Activated CD8-positive, alpha-beta memory T cell treated with anti-CD3 and anti-CD28 coated beads, Interleukin-2, amount 50 U/mL, for 4 hours (primary cell): ENCODE measurements around the gene PHTF2.
"Not testable (repeated sequence)": the region's sequence is repeated elsewhere in the genome, so short reads cannot be mapped to it uniquely, and the experiment has no call there.

Experiments
- DNase-seq: peaks from one replicate; pipeline ENCODE4 v3.0.0-alpha.2; 2020

Gene PHTF2

DNA sequence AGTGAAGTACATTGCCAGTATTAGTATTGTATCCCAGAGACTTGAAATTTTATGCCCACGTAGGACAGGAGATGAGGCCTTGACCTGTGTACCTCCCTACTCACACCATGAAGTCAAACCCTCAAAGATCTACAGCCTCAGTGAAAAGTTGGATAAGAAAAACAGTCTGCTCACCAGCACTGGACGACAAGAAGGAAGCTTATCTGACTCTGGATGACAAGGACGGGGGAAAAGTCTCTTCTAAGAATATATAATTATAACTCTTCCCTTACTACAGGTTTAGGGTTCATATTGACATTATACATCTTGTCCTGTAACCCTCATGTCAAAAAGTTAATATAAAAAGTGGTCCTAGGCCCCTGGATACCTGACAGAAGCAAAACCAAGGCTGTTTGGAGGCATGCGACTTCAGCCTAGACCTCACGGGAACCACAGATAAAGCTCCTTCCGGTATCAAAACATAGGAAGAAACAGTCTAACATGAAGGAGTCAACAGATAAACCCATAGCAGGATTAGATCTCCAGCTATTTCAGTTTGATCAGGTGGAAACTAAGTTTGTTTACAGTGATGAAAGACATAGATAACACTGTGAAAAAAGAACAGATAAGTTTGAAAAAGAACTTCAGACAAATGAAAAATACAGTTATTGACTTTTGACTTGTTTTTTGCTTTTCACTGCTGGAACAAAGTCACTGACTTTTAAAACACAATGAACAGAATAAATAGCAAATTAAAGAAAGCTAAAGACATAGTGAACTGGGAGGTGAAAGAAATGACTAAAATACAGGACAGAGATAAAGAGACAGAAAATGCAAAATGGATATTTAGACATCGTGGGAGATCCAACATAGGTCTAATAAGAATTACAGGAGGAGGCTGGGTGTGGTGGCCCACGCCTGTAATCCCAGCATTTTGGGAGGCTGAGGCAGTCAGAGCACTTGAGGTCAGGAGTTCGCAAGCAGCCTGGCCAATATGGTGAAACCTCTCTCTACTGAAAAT lies 145.9 kb downstream of the PHTF2 start:
- no peak for DNase-seq

GRCh38 chr7:77950548-77950947 lies 152.0 kb downstream of the PHTF2 start:
- DNase-seq: no peak

- no peak for DNase-seq
These were observed 156.4 kb downstream of the PHTF2 start for GRCh38 chr7:77954773-77955555.

DNA sequence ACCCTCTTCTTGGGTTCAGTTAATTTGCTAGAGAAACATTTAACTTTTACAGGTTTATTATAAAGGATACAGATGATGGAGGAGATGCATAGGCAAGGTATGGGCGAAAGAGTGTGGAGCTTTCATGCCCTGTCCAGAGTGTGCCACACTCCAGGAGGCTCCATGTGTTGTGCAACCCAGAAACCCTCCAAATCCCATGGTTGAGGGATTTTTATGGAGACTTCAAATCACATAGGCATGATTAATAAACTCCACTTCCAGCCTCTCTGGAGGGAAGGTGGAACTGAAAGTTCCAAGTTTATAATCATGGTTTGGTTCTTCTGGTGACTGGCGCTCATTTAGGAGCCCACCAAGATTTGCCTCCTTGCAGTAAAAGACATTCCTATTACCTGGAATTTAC lies 159.9 kb downstream of the PHTF2 start:
- DNase-seq: no peak

GRCh38 chr7:77959080-77959479 lies 160.5 kb downstream of the PHTF2 start:
- DNase-seq: no peak

GRCh38 chr7:77960336-77960735 lies 161.8 kb downstream of the PHTF2 start:
- no peak for DNase-seq

DNA sequence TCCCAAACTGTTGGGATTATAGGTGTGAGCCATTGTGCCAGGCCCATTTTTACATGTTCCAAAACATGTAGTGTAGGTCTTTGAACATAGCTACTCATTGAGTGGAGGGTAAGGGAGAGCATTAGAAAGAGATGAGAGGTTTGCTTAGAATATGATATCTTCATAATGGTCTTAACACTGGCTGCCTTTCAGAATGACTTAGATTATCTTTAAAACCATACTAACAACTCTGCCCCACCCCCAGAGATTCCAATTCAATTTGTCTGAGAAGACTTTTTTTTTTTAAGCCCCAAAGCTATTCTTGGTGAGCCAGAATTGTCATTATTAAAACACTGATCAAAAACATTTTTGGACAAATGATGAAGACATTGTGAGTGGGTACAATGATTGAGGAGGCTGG lies 168.9 kb downstream of the PHTF2 start:
- no peak for DNase-seq

DNA sequence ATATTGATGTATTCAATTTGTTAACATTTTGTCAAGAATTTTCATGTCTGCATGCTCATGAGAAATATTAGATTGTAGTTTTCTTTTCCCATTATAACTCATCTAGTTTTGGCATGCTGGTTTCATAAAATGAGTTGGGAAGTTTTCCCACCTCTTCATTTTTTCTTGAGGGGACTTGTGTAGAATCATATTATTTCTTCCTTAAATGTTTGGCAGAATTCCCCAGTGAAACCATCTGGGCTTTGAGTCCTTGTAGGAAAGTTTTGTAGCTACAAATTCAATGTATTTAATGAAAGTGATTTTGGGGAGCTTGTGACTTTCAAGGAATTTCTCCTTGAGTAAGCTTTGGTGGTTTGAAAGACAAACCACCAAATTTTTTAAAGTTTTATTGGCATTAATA lies 173.2 kb downstream of the PHTF2 start:
- DNase-seq: no peak

- DNase-seq: no peak
These were observed 177.3 kb downstream of the PHTF2 start for GRCh38 chr7:77975672-77976480.

- no peak for DNase-seq
These were observed 180.6 kb downstream of the PHTF2 start for GRCh38 chr7:77979219-77979618.

DNA sequence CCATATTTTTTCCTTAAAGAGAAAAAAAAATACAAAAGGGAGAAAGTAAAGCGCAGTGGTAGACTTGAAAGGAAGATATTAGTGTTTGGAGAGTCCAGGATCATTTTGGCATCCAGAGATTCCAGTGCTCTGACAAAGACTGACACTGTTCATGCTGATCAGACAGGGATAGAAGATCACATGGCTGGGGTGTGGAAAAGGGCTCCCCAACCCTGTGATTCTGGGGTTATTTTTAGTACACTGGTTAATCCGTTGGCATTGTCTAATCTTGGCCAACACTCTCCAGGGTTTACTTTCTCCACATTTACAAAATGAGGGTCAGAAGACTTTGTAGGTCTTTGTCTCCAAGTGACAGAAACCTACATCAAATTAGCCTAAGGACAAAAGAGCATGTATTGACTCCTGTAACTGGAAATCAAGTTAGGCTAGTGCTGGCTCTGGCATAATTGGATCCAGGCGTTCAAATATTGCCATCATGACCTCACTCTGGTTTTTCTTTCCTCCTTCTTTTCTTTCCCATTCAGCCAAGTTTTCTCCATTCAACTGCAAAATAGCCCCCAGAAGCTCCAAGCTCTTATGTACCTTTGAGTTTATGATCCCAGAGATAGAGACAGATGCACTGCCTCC lies 181.6 kb downstream of the PHTF2 start:
- no peak for DNase-seq

DNA sequence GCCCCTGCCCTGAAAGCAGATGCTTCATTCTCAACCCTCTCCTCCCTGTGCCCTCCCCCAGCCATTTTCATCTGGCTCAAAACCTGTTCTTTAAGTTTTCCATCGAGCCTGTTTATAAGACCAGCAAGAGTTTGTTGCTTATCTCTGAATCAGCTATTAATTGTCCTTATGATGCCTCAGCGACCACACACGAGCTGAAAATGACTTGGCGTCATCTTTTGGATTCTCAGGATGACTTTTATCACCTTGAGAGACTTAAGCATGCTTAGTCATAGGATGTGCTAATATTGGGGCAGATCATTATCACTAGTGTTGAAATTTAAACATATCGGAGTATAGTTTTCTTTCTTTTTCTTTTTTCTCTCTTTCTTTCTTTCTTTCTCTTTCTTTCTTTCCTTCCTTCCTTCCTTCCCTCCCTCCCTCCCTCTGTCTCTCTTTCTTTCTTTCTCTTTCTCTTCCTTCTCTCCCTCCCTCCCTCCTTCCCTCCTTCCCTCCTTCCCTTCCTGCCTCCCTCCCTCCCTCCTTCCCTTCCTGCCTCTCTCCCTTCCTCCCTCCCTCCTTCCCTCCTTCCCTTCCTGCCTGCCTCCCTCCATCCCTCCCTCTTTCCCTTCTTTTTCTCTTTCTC lies 184.5 kb downstream of the PHTF2 start:
- DNase-seq: no peak

DNA sequence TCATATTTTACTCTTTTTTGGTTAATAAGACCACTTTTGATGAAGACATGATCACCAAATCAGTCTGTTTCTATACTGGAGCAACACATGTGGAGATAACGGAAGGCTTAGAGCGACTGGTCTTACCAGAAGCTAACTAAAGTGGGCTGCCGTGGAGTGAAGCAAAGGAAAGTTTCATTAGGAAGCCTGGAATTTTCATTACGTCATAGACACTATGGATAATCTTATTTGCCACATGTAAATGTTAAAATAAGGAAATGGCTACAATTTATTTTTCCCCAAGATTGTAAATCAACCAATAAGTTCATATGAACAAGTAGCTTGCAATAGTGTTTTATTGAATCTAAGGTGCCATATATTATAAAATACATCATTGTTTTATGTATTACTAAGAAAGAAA lies 185.4 kb downstream of the PHTF2 start:
- no peak for DNase-seq

DNA sequence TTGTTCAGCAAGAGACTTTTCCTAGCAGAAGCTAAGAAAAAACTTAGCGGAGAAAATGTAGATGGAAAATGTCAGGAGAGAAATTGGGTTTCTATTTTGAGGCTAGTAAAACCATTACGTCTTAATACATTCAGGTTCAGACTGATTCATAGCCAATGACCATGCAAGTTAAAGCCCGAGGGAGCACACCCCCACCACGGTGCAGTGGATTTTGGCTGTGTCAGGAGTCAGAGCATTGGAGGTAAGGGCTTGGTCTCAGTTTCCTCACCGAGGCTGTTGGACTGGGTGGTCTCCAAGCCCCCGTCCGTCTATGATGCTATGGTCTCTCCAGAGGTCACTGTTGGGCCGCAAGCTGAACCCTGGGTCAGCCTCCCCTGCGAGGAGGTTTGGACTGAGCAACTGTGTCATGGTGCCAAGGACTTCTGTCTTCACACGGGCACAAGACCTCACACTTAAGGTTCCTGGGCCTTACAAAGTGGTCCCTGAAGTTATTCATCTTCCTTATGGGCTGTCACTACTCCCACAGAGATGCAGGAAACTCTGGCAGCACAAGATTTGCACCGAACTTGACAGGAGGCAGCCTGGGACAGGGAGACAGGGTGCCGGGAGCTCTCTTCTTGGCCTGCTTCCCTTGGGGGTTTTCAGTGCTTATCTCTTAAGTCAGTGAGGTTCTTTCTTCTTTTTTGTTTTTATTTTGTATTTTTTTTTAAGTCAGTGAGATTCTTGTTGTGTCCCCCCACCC lies 186.8 kb downstream of the PHTF2 start:
- no peak for DNase-seq

DNA sequence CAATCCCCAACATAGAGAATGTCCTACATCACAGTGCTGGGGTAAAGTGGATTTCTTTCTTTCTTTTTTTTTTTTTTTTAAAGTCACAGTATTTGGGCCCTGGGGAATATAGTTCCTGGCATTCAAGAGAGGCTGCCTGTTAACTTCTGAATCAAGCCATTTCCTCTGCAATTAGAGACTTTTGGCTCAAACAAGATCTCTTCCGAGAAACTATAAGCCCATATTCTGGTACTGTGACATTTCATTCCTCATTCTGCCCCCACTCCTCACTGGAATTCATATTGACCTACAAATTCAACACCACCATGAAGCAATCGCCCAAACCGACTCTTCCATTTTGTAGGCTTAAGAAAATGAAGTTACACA lies 187.4 kb downstream of the PHTF2 start:
- DNase-seq: no peak

DNA sequence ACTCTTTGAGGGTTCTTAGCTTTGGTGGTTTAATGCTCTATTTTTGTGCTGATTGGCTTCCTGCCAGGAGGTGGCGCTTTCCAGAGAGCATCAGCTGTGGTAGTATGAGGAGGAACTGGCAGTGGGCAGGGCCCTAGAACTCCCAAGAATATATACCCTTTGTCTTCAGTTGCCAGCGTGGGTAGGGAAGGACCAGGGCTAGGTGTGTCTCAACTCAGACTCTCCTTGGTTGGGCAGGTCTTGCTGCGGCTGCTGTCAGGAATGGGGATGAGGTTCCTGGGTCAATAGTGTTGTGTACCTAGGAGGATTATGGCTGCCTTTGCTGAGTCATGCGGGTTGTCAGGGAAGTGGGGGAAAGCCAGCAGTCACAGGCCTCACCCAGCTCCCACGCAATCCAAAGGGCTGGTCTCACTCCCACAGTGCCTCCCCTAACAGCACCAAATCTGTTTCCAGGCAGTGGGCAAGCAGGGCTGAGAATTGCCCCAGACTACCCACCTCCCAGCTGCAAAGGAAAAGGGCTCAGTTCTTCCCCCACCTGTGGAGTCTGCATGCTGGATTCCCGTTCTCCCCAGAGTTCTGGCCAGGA lies 191.5 kb downstream of the PHTF2 start:
- no peak for DNase-seq

DNA sequence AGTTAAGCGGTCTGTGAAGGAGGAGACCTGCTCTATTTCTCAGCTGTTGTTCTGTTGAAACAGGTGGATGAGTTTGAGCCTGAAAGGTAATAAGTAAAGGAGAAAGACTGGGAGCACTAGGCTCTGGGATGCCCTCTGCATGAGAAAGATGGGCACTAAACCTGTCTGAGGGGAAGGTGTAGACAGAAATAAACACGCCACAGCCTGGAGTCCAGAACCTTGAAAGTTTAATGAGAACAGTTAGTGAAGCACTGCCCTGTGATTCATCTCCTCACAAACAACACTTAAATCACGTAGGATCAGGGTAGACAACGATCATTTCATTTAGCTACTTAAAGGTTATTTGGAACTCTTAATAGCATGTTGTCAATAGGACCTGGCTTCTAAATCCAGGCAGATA lies 193.1 kb downstream of the PHTF2 start:
- no peak for DNase-seq

GRCh38 chr7:77993838-77994237 lies 195.3 kb downstream of the PHTF2 start:
- no peak for DNase-seq

- DNase-seq: no peak
These were observed 197.1 kb downstream of the PHTF2 start for GRCh38 chr7:77995717-77996116.

- not testable (repeated sequence) for DNase-seq
These were observed 200.6 kb downstream of the PHTF2 start for GRCh38 chr7:77999168-77999567.

DNA sequence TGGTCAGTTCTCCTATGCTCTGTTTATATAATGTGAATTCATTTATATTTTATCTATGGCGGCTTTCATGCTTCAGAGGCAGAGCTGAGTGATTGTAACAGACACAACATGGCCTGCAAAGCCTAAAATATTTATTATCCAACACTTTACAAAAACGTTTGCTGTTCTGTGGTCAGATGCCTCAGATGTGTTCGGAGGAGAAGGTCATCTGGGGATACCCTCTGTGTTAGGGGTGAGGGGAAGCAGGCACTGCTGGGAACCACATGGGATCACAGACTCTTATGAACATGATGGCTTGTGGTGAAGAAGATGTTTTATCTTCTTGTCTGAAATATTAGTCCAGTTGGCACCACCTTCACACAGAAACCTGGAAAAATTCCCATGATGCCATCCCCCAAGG lies 203.4 kb downstream of the PHTF2 start:
- no peak for DNase-seq
